Measurements from ENCODE around the gene RBM20. TPM values are rescaled to one million over a fixed set of nuclear protein-coding genes. Genes with fewer than 3 reads are reported as not detected.

The RBM20 gene
- polyA plus RNA-seq, 3 donors = not detected

- Histone ChIP-seq H3K36me3 (replicated peaks in 1 of 2; ENCODE audit: control insufficient read depth in 1 of 2, insufficient read depth in 2 of 2, low read length in 2 of 2) (peaks cover 91 to 98% of the 10 kb centered on the region in 2 donors), H3K79me2 (ENCODE audit: insufficient read depth, low read length) (peaks cover 69% of the 10 kb centered on the region), H3K9me3 (replicated peaks in 1 of 2; ENCODE audit: control insufficient read depth in 1 of 2, insufficient read depth in 1 of 2, low read length in 2 of 2) (no peaks in the 10 kb centered on the region), H3K27ac (ENCODE audit: low read depth in 1 of 2, low read length in 2 of 2) (peak overlapping the region in 1 of 2 donors; percentile 24), H4K20me1 (ENCODE audit: insufficient read depth, low read length) (peaks cover 90% of the 10 kb centered on the region), H3K4me2 (replicated peaks; ENCODE audit: extremely low read depth, low read length, poor library complexity, severe bottlenecking) (no peak overlapping the region), H3K4me3 (replicated peaks in 1 of 3; ENCODE audit: low read depth in 2 of 3, low read length in 3 of 3) (no peak overlapping the region), H2AFZ (ENCODE audit: insufficient read depth, low read depth, low read length, poor library complexity, severe bottlenecking) (no peak overlapping the region), H3K9ac (ENCODE audit: insufficient read depth, low read length, poor library complexity, severe bottlenecking) (no peak overlapping the region), H3K27me3 (ENCODE audit: control insufficient read depth in 2 of 2, insufficient read depth in 2 of 2, low read length in 2 of 2) (no peaks in the 10 kb centered on the region), H3K4me1 (ENCODE audit: control insufficient read depth in 1 of 2, insufficient read depth in 2 of 2, low read length in 2 of 2) (peaks cover 0 to 1% of the 10 kb centered on the region in 2 donors)
- no peaks in the 10 kb centered on the region for H3K27me3 Mint-ChIP-seq (ENCODE audit: low read depth in 3 of 3)
- TF ChIP-seq CTCF (IDR thresholded peaks at IDR 0.05) = no peak
- H3K4me3 Mint-ChIP-seq = no peak overlapping the region
- H3K36me3 Mint-ChIP-seq = peaks cover 68 to 76% of the 10 kb centered on the region in 2 donors
- intact Hi-C loops (cut with micrococcal nuclease) = loop anchor here in 1 of 2 donors (5.0 kb wide), 1 partner anchor 134 kb away; no protein-coding TSS in a partner anchor
- WGBS (ENCODE audit: insufficient coverage) = 97% methylated on average over 7 of the region's 9 CpGs
- H3K9me3 Mint-ChIP-seq = no peaks in the 10 kb centered on the region
- DNase-seq = no peak
- peaks cover 3% of the 10 kb centered on the region for H3K4me1 Mint-ChIP-seq
- H3K27ac Mint-ChIP-seq = peak overlapping the region in 4 of 7 donors; percentile 2 to 77 (median 58)
Measured at GRCh38 chr10:110881247-110881646, 237.1 kb downstream of the RBM20 start.

DNA sequence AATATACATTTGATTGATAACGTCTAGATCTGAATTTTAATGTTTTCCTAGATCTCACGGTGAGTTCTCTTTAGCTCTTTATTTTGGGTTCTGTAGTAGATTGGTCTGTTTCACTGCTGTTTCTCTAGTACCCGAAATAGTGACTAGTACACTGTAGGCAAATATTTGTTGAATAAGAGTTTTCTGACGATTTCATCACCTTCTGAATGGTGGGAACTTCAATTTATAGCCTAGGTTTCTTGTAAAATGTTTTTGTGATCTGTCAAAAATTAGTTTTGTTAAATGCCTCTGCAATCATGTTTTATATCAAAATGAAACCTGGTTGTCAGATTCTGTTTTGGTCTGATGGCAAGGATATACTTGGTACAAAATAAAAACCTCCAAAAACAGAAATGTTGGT, 237.8 kb downstream of the RBM20 start:
- H3K4me3 ChIP-seq (replicated peaks in 1 of 3; ENCODE audit: low read depth in 2 of 3, low read length in 3 of 3) = no peak overlapping the region
- intact Hi-C loops (cut with micrococcal nuclease) = loop anchor here in 1 of 2 donors (5.0 kb wide), 1 partner anchor 135 kb away; no protein-coding TSS in a partner anchor
- no peak for DNase-seq
- H3K79me2 ChIP-seq (ENCODE audit: insufficient read depth, low read length) = peaks cover 63% of the 10 kb centered on the region
- peaks cover 90 to 98% of the 10 kb centered on the region in 2 donors for H3K36me3 ChIP-seq (replicated peaks in 1 of 2; ENCODE audit: control insufficient read depth in 1 of 2, insufficient read depth in 2 of 2, low read length in 2 of 2)
- Mint-ChIP-seq H3K36me3 (peaks cover 69 to 77% of the 10 kb centered on the region in 2 donors), H3K4me3 (no peak overlapping the region), H3K27me3 (ENCODE audit: low read depth in 3 of 3) (no peaks in the 10 kb centered on the region), H3K4me1 (peaks cover 3% of the 10 kb centered on the region), H3K9me3 (no peaks in the 10 kb centered on the region), H3K27ac (peak overlapping the region in 1 of 7 donors; percentile 10)
- no peak overlapping the region for H2AFZ ChIP-seq (ENCODE audit: insufficient read depth, low read depth, low read length, poor library complexity, severe bottlenecking)
- no peak for TF ChIP-seq CTCF (IDR thresholded peaks at IDR 0.05)
- no peaks in the 10 kb centered on the region for H3K4me1 ChIP-seq (ENCODE audit: control insufficient read depth in 1 of 2, insufficient read depth in 2 of 2, low read length in 2 of 2)
- peaks cover 90% of the 10 kb centered on the region for H4K20me1 ChIP-seq (ENCODE audit: insufficient read depth, low read length)
- H3K27ac ChIP-seq (ENCODE audit: low read depth in 1 of 2, low read length in 2 of 2) = no peak overlapping the region
- no peaks in the 10 kb centered on the region for H3K9me3 ChIP-seq (replicated peaks in 1 of 2; ENCODE audit: control insufficient read depth in 1 of 2, insufficient read depth in 1 of 2, low read length in 2 of 2)
- WGBS (ENCODE audit: insufficient coverage) = 81% methylated on average over 2 of the region's 4 CpGs
- no peaks in the 10 kb centered on the region for H3K27me3 ChIP-seq (ENCODE audit: control insufficient read depth in 2 of 2, insufficient read depth in 2 of 2, low read length in 2 of 2)
- H3K4me2 ChIP-seq (replicated peaks; ENCODE audit: extremely low read depth, low read length, poor library complexity, severe bottlenecking) = no peak overlapping the region
- H3K9ac ChIP-seq (ENCODE audit: insufficient read depth, low read length, poor library complexity, severe bottlenecking) = no peak overlapping the region

Measured in CD14-positive monocyte (primary cell).